Suprapubic skin (tissue), 4 donors: ENCODE data around the gene CCND1.

Experiments
- CTCF ChIP-seq, 2 donors: fragments of 200-600 bp in 1 of 2; fragments of 450-650 bp in 1 of 2; sonication (generic) in 1 of 2; IDR thresholded peaks; one replicate each; pipeline ENCODE4 v1.5.1; 2016 to 2019; ENCODE audit warnings: antibody characterized with exemption in 2 of 2, mild to moderate bottlenecking in 1 of 2, moderate library complexity in 1 of 2
- POLR2A ChIP-seq, 2 donors: fragments of 450-650 bp; IDR thresholded peaks; one replicate each; pipeline ENCODE4 v1.6.1; 2017; ENCODE audit warnings: antibody characterized with exemption in 2 of 2, mild to moderate bottlenecking in 2 of 2, moderate library complexity in 2 of 2
- POLR2AphosphoS5 ChIP-seq, 3 donors: sonication (generic); formaldehyde crosslinking; IDR thresholded peaks; one replicate each; pipeline ENCODE4 v1.6.1; 2017; ENCODE audit warnings: antibody characterized with exemption in 3 of 3

- TF ChIP-seq CTCF (IDR thresholded peaks at IDR 0.05): no peak
- no peak for TF ChIP-seq POLR2A (IDR thresholded peaks at IDR 0.05)
- no peak for TF ChIP-seq POLR2AphosphoS5 (IDR thresholded peaks at IDR 0.05)
These were observed 62.5 kb downstream of the CCND1 start for GRCh38 chr11:69703453-69703767.
